HEK293 (cell line): ENCODE measurements around the gene TIMM10.
A peak's percentile ranks its signal among the peaks of the same experiment; 100 is the strongest.

ENCODE experiments used
- CTCF ChIA-PET: fragments of 350-600 bp; formaldehyde crosslinking; extraction: SDS; loops from one replicate; lab custom pipeline; 2021; ENCODE audit warnings: antibody characterized with exemption; lab: Yijun Ruan, JAX
- POLR2A ChIA-PET: fragments of 300-600 bp; formaldehyde crosslinking; extraction: SDS; loops from one replicate; lab custom pipeline; 2020; ENCODE audit warnings: antibody characterized with exemption, inconsistent platforms; lab: Yijun Ruan, JAX
- H3K27ac ChIP-seq: fragments of 200-500 bp; sonication (Bioruptor generic); 2 replicates; pipeline ENCODE4 v1.5.1; 2014; ENCODE audit warnings: low read depth, low read length, control low read depth, inconsistent platforms; ENCODE audit errors: extremely low read depth
- H3K36me3 ChIP-seq, 2 experiments: fragments of 200-500 bp in 1 of 2; sonication (Bioruptor generic) in 1 of 2; 1 replicate in 1 of 2; 2 replicates in 1 of 2; pipeline ENCODE4 v1.5.1; 2014 to 2017; ENCODE audit warnings: inconsistent platforms in 2 of 2, low read length in 2 of 2; ENCODE audit not compliant: control insufficient read depth in 2 of 2, insufficient read depth in 1 of 2
- H3K4me1 ChIP-seq: fragments of 200-500 bp; sonication (Bioruptor generic); 2 replicates; pipeline ENCODE4 v1.5.1; 2014; ENCODE audit warnings: mild to moderate bottlenecking, low read length, inconsistent platforms; ENCODE audit not compliant: control insufficient read depth, insufficient read depth
- H3K4me3 ChIP-seq: 2 replicates; pipeline ENCODE4 v1.5.1; 2011; ENCODE audit warnings: low read depth, mild to moderate bottlenecking, control low read depth, low read length, moderate library complexity
- H3K9me3 ChIP-seq: fragments of 200-500 bp; sonication (Bioruptor generic); 2 replicates; pipeline ENCODE4 v1.5.1; 2014; ENCODE audit warnings: low read depth, low read length, inconsistent platforms; ENCODE audit not compliant: control insufficient read depth, insufficient read depth
- EGR2 ChIP-seq: fragments of 450-650 bp; formaldehyde crosslinking; IDR thresholded peaks from 2 replicates; pipeline ENCODE4 v1.5.1; 2016; ENCODE audit warnings: low read depth, missing biosample characterization, missing genetic modification characterization
- MZF1 ChIP-seq: fragments of 450-650 bp; formaldehyde crosslinking; IDR thresholded peaks from 2 replicates; pipeline ENCODE4 v1.5.1; 2017; ENCODE audit warnings: missing biosample characterization, missing genetic modification characterization, borderline replicate concordance
- SCRT1 ChIP-seq: fragments of 450-650 bp; formaldehyde crosslinking; IDR thresholded peaks from 2 replicates; pipeline ENCODE4 v1.5.1; 2016; ENCODE audit warnings: missing biosample characterization, missing genetic modification characterization, borderline replicate concordance
- TCF7L2 ChIP-seq: IDR thresholded peaks from 2 replicates; pipeline ENCODE4 v1.6.1; 2011; ENCODE audit warnings: low read depth, mild to moderate bottlenecking, inconsistent platforms, low read length, moderate library complexity, borderline replicate concordance
- YY2 ChIP-seq: fragments of 450-650 bp; formaldehyde crosslinking; IDR thresholded peaks from 2 replicates; pipeline ENCODE4 v1.5.1; 2016; ENCODE audit warnings: missing biosample characterization, missing genetic modification characterization
- ZBTB1 ChIP-seq: fragments of 450-650 bp; formaldehyde crosslinking; IDR thresholded peaks from 2 replicates; pipeline ENCODE4 v1.5.1; 2016; ENCODE audit warnings: missing biosample characterization, missing genetic modification characterization
- ZBTB17 ChIP-seq: fragments of 450-650 bp; formaldehyde crosslinking; IDR thresholded peaks from 2 replicates; pipeline ENCODE4 v1.5.1; 2016; ENCODE audit warnings: missing biosample characterization, missing genetic modification characterization
- ZFP3 ChIP-seq: fragments of 450-650 bp; formaldehyde crosslinking; IDR thresholded peaks from 2 replicates; pipeline ENCODE4 v1.5.1; 2016; ENCODE audit warnings: low read depth, missing biosample characterization, missing genetic modification characterization
- ZFP41 ChIP-seq: fragments of 450-650 bp; formaldehyde crosslinking; IDR thresholded peaks from 2 replicates; pipeline ENCODE4 v1.5.1; 2016; ENCODE audit warnings: missing biosample characterization, missing genetic modification characterization, borderline replicate concordance
- ZNF184 ChIP-seq: fragments of 450-650 bp; IDR thresholded peaks from 2 replicates; pipeline ENCODE4 v1.5.1; 2018; ENCODE audit warnings: missing biosample characterization, mild to moderate bottlenecking, missing genetic modification characterization
- ZNF202 ChIP-seq: fragments of 450-650 bp; formaldehyde crosslinking; IDR thresholded peaks from 2 replicates; pipeline ENCODE4 v1.5.1; 2016; ENCODE audit warnings: missing biosample characterization, missing genetic modification characterization, borderline replicate concordance
- ZNF223 ChIP-seq: fragments of 450-650 bp; formaldehyde crosslinking; IDR thresholded peaks from 2 replicates; pipeline ENCODE4 v1.5.1; 2016; ENCODE audit warnings: missing biosample characterization, missing genetic modification characterization
- ZNF473 ChIP-seq: fragments of 450-650 bp; formaldehyde crosslinking; IDR thresholded peaks from 2 replicates; pipeline ENCODE4 v1.5.1; 2017; ENCODE audit warnings: missing biosample characterization, missing genetic modification characterization
- ZNF521 ChIP-seq: fragments of 450-650 bp; formaldehyde crosslinking; IDR thresholded peaks from 2 replicates; pipeline ENCODE4 v1.5.1; 2017; ENCODE audit warnings: missing biosample characterization, mild to moderate bottlenecking, missing genetic modification characterization
- ZNF548 ChIP-seq: fragments of 450-650 bp; formaldehyde crosslinking; IDR thresholded peaks from 2 replicates; pipeline ENCODE4 v1.5.1; 2016; ENCODE audit warnings: missing biosample characterization, missing genetic modification characterization
- ZNF596 ChIP-seq: fragments of 450-650 bp; IDR thresholded peaks from 2 replicates; pipeline ENCODE4 v1.5.0; 2018; ENCODE audit warnings: missing biosample characterization, mild to moderate bottlenecking, missing genetic modification characterization, moderate library complexity
- ZNF624 ChIP-seq: fragments of 450-650 bp; formaldehyde crosslinking; IDR thresholded peaks from 2 replicates; pipeline ENCODE4 v1.5.1; 2017; ENCODE audit warnings: missing biosample characterization, missing genetic modification characterization
- ZNF626 ChIP-seq: fragments of 450-650 bp; sonication (Bioruptor Pico); formaldehyde crosslinking; IDR thresholded peaks from 2 replicates; pipeline ENCODE4 v1.5.1; 2018; ENCODE audit warnings: missing biosample characterization, missing genetic modification characterization, inconsistent platforms
- ZNF654 ChIP-seq: fragments of 450-650 bp; formaldehyde crosslinking; IDR thresholded peaks from 2 replicates; pipeline ENCODE4 v1.5.1; 2016; ENCODE audit warnings: low read depth, missing biosample characterization, missing genetic modification characterization
- ZNF701 ChIP-seq: fragments of 450-650 bp; formaldehyde crosslinking; IDR thresholded peaks from 2 replicates; pipeline ENCODE4 v1.5.1; 2016; ENCODE audit warnings: missing biosample characterization, missing genetic modification characterization
- ZNF837 ChIP-seq: fragments of 450-650 bp; formaldehyde crosslinking; IDR thresholded peaks from 2 replicates; pipeline ENCODE4 v1.5.1; 2016; ENCODE audit warnings: missing biosample characterization, missing genetic modification characterization
- ZSCAN30 ChIP-seq: fragments of 450-650 bp; IDR thresholded peaks from 2 replicates; pipeline ENCODE4 v1.5.1; 2018; ENCODE audit warnings: missing biosample characterization, mild to moderate bottlenecking, missing genetic modification characterization, moderate library complexity
- TF ChIP-seq, protein P1 (sequence below): fragments of 450-650 bp; formaldehyde crosslinking; IDR thresholded peaks from 2 replicates; pipeline ENCODE4 v1.5.1; 2016; ENCODE audit warnings: missing biosample characterization, missing genetic modification characterization
- TF ChIP-seq, protein P2 (sequence below): fragments of 450-650 bp; formaldehyde crosslinking; IDR thresholded peaks from 2 replicates; pipeline ENCODE4 v1.5.1; 2017; ENCODE audit warnings: missing biosample characterization, missing genetic modification characterization
- TF ChIP-seq, protein P3 (sequence below): fragments of 450-650 bp; formaldehyde crosslinking; IDR thresholded peaks from 2 replicates; pipeline ENCODE4 v1.5.1; 2016; ENCODE audit warnings: missing biosample characterization, missing genetic modification characterization
- TF ChIP-seq, protein P4 (sequence below): fragments of 450-650 bp; formaldehyde crosslinking; IDR thresholded peaks from 2 replicates; pipeline ENCODE4 v1.5.1; 2016; ENCODE audit warnings: missing biosample characterization, missing genetic modification characterization
- TF ChIP-seq, protein P5 (sequence below): fragments of 450-650 bp; formaldehyde crosslinking; IDR thresholded peaks from 2 replicates; pipeline ENCODE4 v1.5.1; 2016; ENCODE audit warnings: missing biosample characterization, missing genetic modification characterization, borderline replicate concordance

The TIMM10 gene

DNA sequence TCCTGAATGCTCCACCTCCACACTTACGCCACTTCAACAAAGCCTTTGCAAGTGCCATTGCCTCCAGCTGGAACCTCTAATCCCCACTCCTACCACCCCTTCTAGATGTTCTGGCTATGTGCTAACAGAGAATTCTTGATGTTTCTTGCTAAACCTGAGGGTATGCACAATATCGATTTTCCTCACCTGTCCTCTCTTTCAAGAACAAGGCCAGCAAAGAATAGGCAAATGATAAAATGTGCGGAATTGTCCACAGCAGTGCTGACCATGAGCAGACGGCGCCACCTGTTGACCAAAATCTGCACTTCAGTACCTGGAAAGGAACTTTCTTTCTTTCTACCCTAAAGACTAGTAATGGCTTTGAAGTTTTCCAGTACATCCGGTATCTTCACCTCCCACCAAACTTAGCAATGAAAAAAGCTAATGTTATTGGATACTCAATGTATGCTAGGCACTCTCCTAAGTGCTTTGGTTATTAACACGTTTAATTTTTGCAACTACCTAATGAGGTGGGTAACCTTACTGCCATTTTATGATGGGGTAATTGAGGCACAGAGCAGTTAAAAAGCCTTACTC lies 3.4 kb downstream of the TIMM10 start:
- no peak overlapping the region for H3K4me3 ChIP-seq
- CTCF ChIA-PET: interaction anchor here (0.6 to 12.7 kb wide), 42 partner anchors 9 to 1644 kb away, joined by 3 to 218 read pairs (median 4); partner anchors contain the start of genes DTX4, RTN4RL2, SLC43A1 and UBE2L6
- POLR2A ChIA-PET: interaction anchor here (0.6 to 2.6 kb wide), 3 partner anchors 12 to 177 kb away, joined by 3 to 11 read pairs (median 4); no protein-coding TSS in a partner anchor
- H3K9me3 ChIP-seq: no peaks in the 10 kb centered on the region
- no peaks in the 10 kb centered on the region for H3K4me1 ChIP-seq
- no peak overlapping the region for H3K27ac ChIP-seq
- H3K36me3 ChIP-seq: peaks cover 0 to 30% of the 10 kb centered on the region in 2 experiments; a peak in 1 of 3 replicates
- TF ChIP-seq ZNF701 (tag by site-specific recombination) (no peak), ZNF223 (tag by site-specific recombination) (no peak), TCF7L2 (no peak), ZFP3 (tag by site-specific recombination) (no peak), MZF1 (tag by site-specific recombination) (no peak), ZNF548 (tag by site-specific recombination) (no peak), ZNF596 (tag by site-specific recombination) (no peak), ZNF837 (tag by site-specific recombination) (no peak), ZNF473 (no peak), ZNF521 (tag by site-specific recombination) (no peak), EGR2 (tag by site-specific recombination) (no peak), ZSCAN30 (tag by site-specific recombination) (no peak), ZNF202 (tag by site-specific recombination) (no peak), ZNF184 (no peak), YY2 (tag by site-specific recombination) (no peak), ZNF624 (no peak), ZFP41 (tag by site-specific recombination) (no peak), ZBTB17 (tag by site-specific recombination) (0 out of 2 replicates have a peak, but pooled peaks have one; percentile 14), ZBTB1 (tag by site-specific recombination) (no peak), SCRT1 (tag by site-specific recombination) (no peak), ZNF654 (tag by site-specific recombination) (peak; percentile 95), ZNF626 (tag by site-specific recombination) (no peak)
- TF ChIP-seq, protein P1, sequence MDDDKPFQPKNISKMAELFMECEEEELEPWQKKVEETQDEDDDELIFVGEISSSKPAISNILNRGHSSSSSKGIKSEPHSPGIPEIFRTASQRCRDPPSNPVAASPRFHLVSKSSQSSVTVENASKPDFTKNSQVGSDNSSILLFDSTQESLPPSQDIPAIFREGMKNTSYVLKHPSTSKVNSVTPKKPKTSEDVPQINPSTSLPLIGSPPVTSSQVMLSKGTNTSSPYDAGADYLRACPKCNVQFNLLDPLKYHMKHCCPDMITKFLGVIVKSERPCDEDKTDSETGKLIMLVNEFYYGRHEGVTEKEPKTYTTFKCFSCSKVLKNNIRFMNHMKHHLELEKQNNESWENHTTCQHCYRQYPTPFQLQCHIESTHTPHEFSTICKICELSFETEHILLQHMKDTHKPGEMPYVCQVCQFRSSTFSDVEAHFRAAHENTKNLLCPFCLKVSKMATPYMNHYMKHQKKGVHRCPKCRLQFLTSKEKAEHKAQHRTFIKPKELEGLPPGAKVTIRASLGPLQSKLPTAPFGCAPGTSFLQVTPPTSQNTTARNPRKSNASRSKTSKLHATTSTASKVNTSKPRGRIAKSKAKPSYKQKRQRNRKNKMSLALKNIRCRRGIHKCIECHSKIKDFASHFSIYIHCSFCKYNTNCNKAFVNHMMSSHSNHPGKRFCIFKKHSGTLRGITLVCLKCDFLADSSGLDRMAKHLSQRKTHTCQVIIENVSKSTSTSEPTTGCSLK (tag by site-specific recombination): no peak
- TF ChIP-seq, protein P2, sequence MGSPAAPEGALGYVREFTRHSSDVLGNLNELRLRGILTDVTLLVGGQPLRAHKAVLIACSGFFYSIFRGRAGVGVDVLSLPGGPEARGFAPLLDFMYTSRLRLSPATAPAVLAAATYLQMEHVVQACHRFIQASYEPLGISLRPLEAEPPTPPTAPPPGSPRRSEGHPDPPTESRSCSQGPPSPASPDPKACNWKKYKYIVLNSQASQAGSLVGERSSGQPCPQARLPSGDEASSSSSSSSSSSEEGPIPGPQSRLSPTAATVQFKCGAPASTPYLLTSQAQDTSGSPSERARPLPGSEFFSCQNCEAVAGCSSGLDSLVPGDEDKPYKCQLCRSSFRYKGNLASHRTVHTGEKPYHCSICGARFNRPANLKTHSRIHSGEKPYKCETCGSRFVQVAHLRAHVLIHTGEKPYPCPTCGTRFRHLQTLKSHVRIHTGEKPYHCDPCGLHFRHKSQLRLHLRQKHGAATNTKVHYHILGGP (tag by site-specific recombination): no peak
- TF ChIP-seq, protein P3, sequence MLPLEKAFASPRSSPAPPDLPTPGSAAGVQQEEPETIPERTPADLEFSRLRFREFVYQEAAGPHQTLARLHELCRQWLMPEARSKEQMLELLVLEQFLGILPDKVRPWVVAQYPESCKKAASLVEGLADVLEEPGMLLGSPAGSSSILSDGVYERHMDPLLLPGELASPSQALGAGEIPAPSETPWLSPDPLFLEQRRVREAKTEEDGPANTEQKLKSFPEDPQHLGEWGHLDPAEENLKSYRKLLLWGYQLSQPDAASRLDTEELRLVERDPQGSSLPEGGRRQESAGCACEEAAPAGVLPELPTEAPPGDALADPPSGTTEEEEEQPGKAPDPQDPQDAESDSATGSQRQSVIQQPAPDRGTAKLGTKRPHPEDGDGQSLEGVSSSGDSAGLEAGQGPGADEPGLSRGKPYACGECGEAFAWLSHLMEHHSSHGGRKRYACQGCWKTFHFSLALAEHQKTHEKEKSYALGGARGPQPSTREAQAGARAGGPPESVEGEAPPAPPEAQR (tag by site-specific recombination): no peak
- TF ChIP-seq, protein P4, sequence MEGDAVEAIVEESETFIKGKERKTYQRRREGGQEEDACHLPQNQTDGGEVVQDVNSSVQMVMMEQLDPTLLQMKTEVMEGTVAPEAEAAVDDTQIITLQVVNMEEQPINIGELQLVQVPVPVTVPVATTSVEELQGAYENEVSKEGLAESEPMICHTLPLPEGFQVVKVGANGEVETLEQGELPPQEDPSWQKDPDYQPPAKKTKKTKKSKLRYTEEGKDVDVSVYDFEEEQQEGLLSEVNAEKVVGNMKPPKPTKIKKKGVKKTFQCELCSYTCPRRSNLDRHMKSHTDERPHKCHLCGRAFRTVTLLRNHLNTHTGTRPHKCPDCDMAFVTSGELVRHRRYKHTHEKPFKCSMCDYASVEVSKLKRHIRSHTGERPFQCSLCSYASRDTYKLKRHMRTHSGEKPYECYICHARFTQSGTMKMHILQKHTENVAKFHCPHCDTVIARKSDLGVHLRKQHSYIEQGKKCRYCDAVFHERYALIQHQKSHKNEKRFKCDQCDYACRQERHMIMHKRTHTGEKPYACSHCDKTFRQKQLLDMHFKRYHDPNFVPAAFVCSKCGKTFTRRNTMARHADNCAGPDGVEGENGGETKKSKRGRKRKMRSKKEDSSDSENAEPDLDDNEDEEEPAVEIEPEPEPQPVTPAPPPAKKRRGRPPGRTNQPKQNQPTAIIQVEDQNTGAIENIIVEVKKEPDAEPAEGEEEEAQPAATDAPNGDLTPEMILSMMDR: peak; percentile 66; the same call in 1 of the 2 replicates
- TF ChIP-seq, protein P5, sequence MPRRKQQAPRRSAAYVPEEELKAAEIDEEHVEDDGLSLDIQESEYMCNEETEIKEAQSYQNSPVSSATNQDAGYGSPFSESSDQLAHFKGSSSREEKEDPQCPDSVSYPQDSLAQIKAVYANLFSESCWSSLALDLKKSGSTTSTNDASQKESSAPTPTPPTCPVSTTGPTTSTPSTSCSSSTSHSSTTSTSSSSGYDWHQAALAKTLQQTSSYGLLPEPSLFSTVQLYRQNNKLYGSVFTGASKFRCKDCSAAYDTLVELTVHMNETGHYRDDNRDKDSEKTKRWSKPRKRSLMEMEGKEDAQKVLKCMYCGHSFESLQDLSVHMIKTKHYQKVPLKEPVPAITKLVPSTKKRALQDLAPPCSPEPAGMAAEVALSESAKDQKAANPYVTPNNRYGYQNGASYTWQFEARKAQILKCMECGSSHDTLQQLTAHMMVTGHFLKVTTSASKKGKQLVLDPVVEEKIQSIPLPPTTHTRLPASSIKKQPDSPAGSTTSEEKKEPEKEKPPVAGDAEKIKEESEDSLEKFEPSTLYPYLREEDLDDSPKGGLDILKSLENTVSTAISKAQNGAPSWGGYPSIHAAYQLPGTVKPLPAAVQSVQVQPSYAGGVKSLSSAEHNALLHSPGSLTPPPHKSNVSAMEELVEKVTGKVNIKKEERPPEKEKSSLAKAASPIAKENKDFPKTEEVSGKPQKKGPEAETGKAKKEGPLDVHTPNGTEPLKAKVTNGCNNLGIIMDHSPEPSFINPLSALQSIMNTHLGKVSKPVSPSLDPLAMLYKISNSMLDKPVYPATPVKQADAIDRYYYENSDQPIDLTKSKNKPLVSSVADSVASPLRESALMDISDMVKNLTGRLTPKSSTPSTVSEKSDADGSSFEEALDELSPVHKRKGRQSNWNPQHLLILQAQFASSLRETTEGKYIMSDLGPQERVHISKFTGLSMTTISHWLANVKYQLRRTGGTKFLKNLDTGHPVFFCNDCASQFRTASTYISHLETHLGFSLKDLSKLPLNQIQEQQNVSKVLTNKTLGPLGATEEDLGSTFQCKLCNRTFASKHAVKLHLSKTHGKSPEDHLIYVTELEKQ (tag by site-specific recombination): no peak
